ENCODE measurements around the gene MAN2A1.
"Not testable (repeated sequence)": the region's sequence is repeated elsewhere in the genome, so short reads cannot be mapped to it uniquely, and the experiment has no call there.

MAN2A1 gene

GRCh38 chr5:109876941-109877669 is 187.4 kb downstream of the MAN2A1 start:
- H3K4me3 Mint-ChIP-seq: no peak overlapping the region
- peaks cover 4% of the 10 kb centered on the region for H3K9me3 Mint-ChIP-seq
- H3K27me3 Mint-ChIP-seq: no peaks in the 10 kb centered on the region
- no peak overlapping the region for H3K27ac Mint-ChIP-seq
- DNase-seq (ENCODE audit: low spot score in 2 of 2) (no peak), ATAC-seq (ENCODE audit: low read depth) (no peak)
- peaks cover 3% of the 10 kb centered on the region for H3K36me3 Mint-ChIP-seq
- H3K4me1 Mint-ChIP-seq: no peaks in the 10 kb centered on the region

GRCh38 chr5:109877670-109878045 is 187.9 kb downstream of the MAN2A1 start:
- ATAC-seq (ENCODE audit: low read depth) (no peak), DNase-seq (ENCODE audit: low spot score in 2 of 2) (no peak)
- Mint-ChIP-seq H3K27ac (no peak overlapping the region), H3K9me3 (peaks cover 2% of the 10 kb centered on the region), H3K27me3 (no peaks in the 10 kb centered on the region), H3K36me3 (peaks cover 2% of the 10 kb centered on the region), H3K4me3 (no peak overlapping the region), H3K4me1 (no peaks in the 10 kb centered on the region)

- DNase-seq (ENCODE audit: low spot score in 2 of 2) (no peak), ATAC-seq (ENCODE audit: low read depth) (no peak)
- Mint-ChIP-seq H3K9me3 (no peaks in the 10 kb centered on the region), H3K36me3 (no peaks in the 10 kb centered on the region), H3K4me3 (no peak overlapping the region), H3K4me1 (no peaks in the 10 kb centered on the region), H3K27ac (no peak overlapping the region), H3K27me3 (no peaks in the 10 kb centered on the region)
These were observed 189.2 kb downstream of the MAN2A1 start for GRCh38 chr5:109878887-109879286.

- no peak overlapping the region for H3K4me3 Mint-ChIP-seq
- no peaks in the 10 kb centered on the region for H3K27me3 Mint-ChIP-seq
- DNase-seq (ENCODE audit: low spot score in 2 of 2) (no peak), ATAC-seq (ENCODE audit: low read depth) (no peak)
- H3K9me3 Mint-ChIP-seq: no peaks in the 10 kb centered on the region
- H3K4me1 Mint-ChIP-seq: no peaks in the 10 kb centered on the region
- no peaks in the 10 kb centered on the region for H3K36me3 Mint-ChIP-seq
- H3K27ac Mint-ChIP-seq: no peak overlapping the region
These were observed 191.4 kb downstream of the MAN2A1 start for GRCh38 chr5:109880907-109881685.

GRCh38 chr5:109882546-109882945 is 192.8 kb downstream of the MAN2A1 start:
- no peak overlapping the region for H3K27ac Mint-ChIP-seq
- H3K36me3 Mint-ChIP-seq: no peaks in the 10 kb centered on the region
- no peak for ATAC-seq (ENCODE audit: low read depth)
- H3K4me1 Mint-ChIP-seq: no peaks in the 10 kb centered on the region
- no peak for DNase-seq (ENCODE audit: low spot score in 2 of 2)
- no peaks in the 10 kb centered on the region for H3K9me3 Mint-ChIP-seq
- H3K4me3 Mint-ChIP-seq: no peak overlapping the region
- no peaks in the 10 kb centered on the region for H3K27me3 Mint-ChIP-seq

- H3K4me3 Mint-ChIP-seq: no peak overlapping the region
- ATAC-seq (ENCODE audit: low read depth) (no peak), DNase-seq (ENCODE audit: low spot score in 2 of 2) (no peak)
- no peaks in the 10 kb centered on the region for H3K27me3 Mint-ChIP-seq
- H3K4me1 Mint-ChIP-seq: no peaks in the 10 kb centered on the region
- H3K9me3 Mint-ChIP-seq: no peaks in the 10 kb centered on the region
- H3K27ac Mint-ChIP-seq: no peak overlapping the region
- no peaks in the 10 kb centered on the region for H3K36me3 Mint-ChIP-seq
These were observed 194.9 kb downstream of the MAN2A1 start for GRCh38 chr5:109884676-109885075.

- H3K27ac Mint-ChIP-seq: no peak overlapping the region
These were observed 195.5 kb downstream of the MAN2A1 start for GRCh38 chr5:109885205-109885604.

GRCh38 chr5:109888989-109889388 is 199.3 kb downstream of the MAN2A1 start:
- no peak overlapping the region for H3K4me3 Mint-ChIP-seq
- H3K27ac Mint-ChIP-seq: no peak overlapping the region
- no peaks in the 10 kb centered on the region for H3K27me3 Mint-ChIP-seq
- ATAC-seq (ENCODE audit: low read depth): no peak
- no peaks in the 10 kb centered on the region for H3K4me1 Mint-ChIP-seq
- DNase-seq (ENCODE audit: low spot score in 2 of 2): no peak
- peaks cover 2% of the 10 kb centered on the region for H3K9me3 Mint-ChIP-seq
- H3K36me3 Mint-ChIP-seq: peaks cover 2% of the 10 kb centered on the region

More at GRCh38 chr5:109885205-109885604, 195.5 kb downstream of the MAN2A1 start:
- Mint-ChIP-seq H3K36me3 (no peaks in the 10 kb centered on the region), H3K27me3 (no peaks in the 10 kb centered on the region), H3K4me3 (no peak overlapping the region), H3K4me1 (no peaks in the 10 kb centered on the region), H3K9me3 (no peaks in the 10 kb centered on the region)
- no peak for ATAC-seq (ENCODE audit: low read depth)
- DNase-seq (ENCODE audit: low spot score in 2 of 2): no peak

- not testable (repeated sequence) for ATAC-seq (ENCODE audit: low read depth); H3K9me3 Mint-ChIP-seq; H3K27ac Mint-ChIP-seq; H3K36me3 Mint-ChIP-seq; H3K4me1 Mint-ChIP-seq; H3K27me3 Mint-ChIP-seq; DNase-seq (ENCODE audit: low spot score in 2 of 2); H3K4me3 Mint-ChIP-seq
These were observed 203.5 kb downstream of the MAN2A1 start for GRCh38 chr5:109893271-109893670.

- no peak overlapping the region for H3K4me3 Mint-ChIP-seq
- DNase-seq (ENCODE audit: low spot score in 2 of 2): no peak
- peaks cover 13% of the 10 kb centered on the region for H3K27me3 Mint-ChIP-seq
- H3K36me3 Mint-ChIP-seq: no peaks in the 10 kb centered on the region
- H3K27ac Mint-ChIP-seq: no peak overlapping the region
- no peaks in the 10 kb centered on the region for H3K4me1 Mint-ChIP-seq
- no peak for ATAC-seq (ENCODE audit: low read depth)
- H3K9me3 Mint-ChIP-seq: no peaks in the 10 kb centered on the region
These were observed 208.8 kb downstream of the MAN2A1 start for GRCh38 chr5:109898269-109899162.

GRCh38 chr5:109899163-109899535 is 209.4 kb downstream of the MAN2A1 start:
- ATAC-seq (ENCODE audit: low read depth) (no peak), DNase-seq (ENCODE audit: low spot score in 2 of 2) (no peak)
- peaks cover 13% of the 10 kb centered on the region for H3K27me3 Mint-ChIP-seq
- H3K36me3 Mint-ChIP-seq: no peaks in the 10 kb centered on the region
- H3K4me3 Mint-ChIP-seq: no peak overlapping the region
- no peaks in the 10 kb centered on the region for H3K9me3 Mint-ChIP-seq
- H3K4me1 Mint-ChIP-seq: no peaks in the 10 kb centered on the region
- H3K27ac Mint-ChIP-seq: no peak overlapping the region

GRCh38 chr5:109900461-109900860 is 210.7 kb downstream of the MAN2A1 start:
- no peak for ATAC-seq (ENCODE audit: low read depth)
- no peak for DNase-seq (ENCODE audit: low spot score in 2 of 2)
- H3K36me3 Mint-ChIP-seq: no peaks in the 10 kb centered on the region
- H3K27me3 Mint-ChIP-seq: peaks cover 13% of the 10 kb centered on the region
- no peaks in the 10 kb centered on the region for H3K9me3 Mint-ChIP-seq
- no peak overlapping the region for H3K4me3 Mint-ChIP-seq
- H3K4me1 Mint-ChIP-seq: no peaks in the 10 kb centered on the region
- no peak overlapping the region for H3K27ac Mint-ChIP-seq

- DNase-seq (ENCODE audit: low spot score in 2 of 2) (no peak), ATAC-seq (ENCODE audit: low read depth) (no peak)
- Mint-ChIP-seq H3K4me3 (no peak overlapping the region), H3K27ac (no peak overlapping the region), H3K36me3 (no peaks in the 10 kb centered on the region), H3K9me3 (no peaks in the 10 kb centered on the region), H3K4me1 (no peaks in the 10 kb centered on the region), H3K27me3 (peaks cover 11% of the 10 kb centered on the region)
These were observed 211.3 kb downstream of the MAN2A1 start for GRCh38 chr5:109900911-109901627.

Data from memory B cell (primary cell).